ENCODE results near the gene RNF222. TPM values are rescaled to one million over a fixed set of nuclear protein-coding genes. Genes with fewer than 3 reads are reported as not detected.

Gene RNF222
- total RNA-seq, 1 experiment from 2014 or later = 0.79 TPM

GRCh38 chr17:8419305-8419704 is 21.7 kb upstream of the RNF222 start:
- H3K4me2 ChIP-seq = no peak overlapping the region
- H3K27me3 ChIP-seq (ENCODE audit: insufficient read depth, low read depth) = no peaks in the 10 kb centered on the region
- no peaks in the 10 kb centered on the region for H4K20me1 ChIP-seq (ENCODE audit: insufficient read depth)
- intact Hi-C loops (cut with micrococcal nuclease; ENCODE audit: unreplicated experiment) = loop anchor here (10.0 kb wide), 1 partner anchor 325 kb away; the partner anchor contains the start of gene CCDC42
- no peak overlapping the region for H3K27ac ChIP-seq
- POLR2A ChIA-PET (ENCODE audit: unreplicated experiment) = no interaction called here
- no peaks in the 10 kb centered on the region for H3K9me2 ChIP-seq (ENCODE audit: insufficient read depth)
- CTCF ChIA-PET = no interaction called here
- no peak overlapping the region for H3K4me3 ChIP-seq
- peaks cover 14% of the 10 kb centered on the region for H3K4me1 ChIP-seq (replicated peaks; ENCODE audit: insufficient read depth)
- H3K9me3 ChIP-seq (ENCODE audit: insufficient read depth, low read depth) = no peaks in the 10 kb centered on the region
- no TSS peak for BruUV-seq (replicated peaks)
- no peaks in the 10 kb centered on the region for H3F3A ChIP-seq (ENCODE audit: insufficient read depth, low read depth)
- H3K36me3 ChIP-seq (ENCODE audit: low read depth) = no peaks in the 10 kb centered on the region
- TF ChIP-seq CTCF (conservative IDR thresholded peaks at IDR 0.05) (no peak), EZH2 (IDR thresholded peaks at IDR 0.05; ENCODE audit: low read depth) (no peak)
- no peak for DNase-seq
- no peaks in the 10 kb centered on the region for H3K79me2 ChIP-seq (ENCODE audit: low read depth)
- no peak overlapping the region for H2AFZ ChIP-seq

DNA sequence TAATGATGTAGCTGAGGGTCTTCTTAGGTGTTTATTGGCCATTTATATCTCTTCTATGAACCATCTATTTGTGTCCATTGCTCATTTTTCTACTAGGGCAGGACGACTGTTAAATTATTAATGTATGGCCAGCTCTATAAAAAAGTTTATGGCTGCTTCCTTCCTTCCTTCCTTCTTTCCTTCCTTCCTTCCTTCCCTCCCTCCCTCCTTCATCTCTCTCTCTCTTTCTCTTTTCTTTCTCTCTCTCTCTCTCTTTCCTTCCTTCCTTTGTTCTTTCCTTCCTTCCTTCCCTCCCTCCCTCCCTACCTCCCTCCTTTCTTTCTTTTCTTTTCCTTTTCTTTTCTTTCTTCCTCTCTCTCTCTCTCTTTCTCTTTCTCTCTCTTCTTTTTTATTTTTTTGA is 20.8 kb upstream of the RNF222 start:
- Histone ChIP-seq H3F3A (ENCODE audit: insufficient read depth, low read depth) (no peaks in the 10 kb centered on the region), H2AFZ (no peak overlapping the region), H3K4me2 (no peak overlapping the region), H3K9me3 (ENCODE audit: insufficient read depth, low read depth) (no peaks in the 10 kb centered on the region), H3K4me3 (no peak overlapping the region), H3K4me1 (replicated peaks; ENCODE audit: insufficient read depth) (peaks cover 14% of the 10 kb centered on the region), H4K20me1 (ENCODE audit: insufficient read depth) (no peaks in the 10 kb centered on the region), H3K36me3 (ENCODE audit: low read depth) (no peaks in the 10 kb centered on the region), H3K27ac (no peak overlapping the region), H3K27me3 (ENCODE audit: insufficient read depth, low read depth) (no peaks in the 10 kb centered on the region), H3K9me2 (ENCODE audit: insufficient read depth) (no peaks in the 10 kb centered on the region), H3K79me2 (ENCODE audit: low read depth) (no peaks in the 10 kb centered on the region)
- POLR2A ChIA-PET (ENCODE audit: unreplicated experiment) = no interaction called here
- CTCF ChIA-PET = no interaction called here
- TF ChIP-seq EZH2 (IDR thresholded peaks at IDR 0.05; ENCODE audit: low read depth) (no peak), CTCF (conservative IDR thresholded peaks at IDR 0.05) (no peak)
- no TSS peak for BruUV-seq (replicated peaks)
- DNase-seq = no peak
- intact Hi-C loops (cut with micrococcal nuclease; ENCODE audit: unreplicated experiment) = loop anchor here (10.0 kb wide), 1 partner anchor 326 kb away; the partner anchor contains the start of gene CCDC42

DNA sequence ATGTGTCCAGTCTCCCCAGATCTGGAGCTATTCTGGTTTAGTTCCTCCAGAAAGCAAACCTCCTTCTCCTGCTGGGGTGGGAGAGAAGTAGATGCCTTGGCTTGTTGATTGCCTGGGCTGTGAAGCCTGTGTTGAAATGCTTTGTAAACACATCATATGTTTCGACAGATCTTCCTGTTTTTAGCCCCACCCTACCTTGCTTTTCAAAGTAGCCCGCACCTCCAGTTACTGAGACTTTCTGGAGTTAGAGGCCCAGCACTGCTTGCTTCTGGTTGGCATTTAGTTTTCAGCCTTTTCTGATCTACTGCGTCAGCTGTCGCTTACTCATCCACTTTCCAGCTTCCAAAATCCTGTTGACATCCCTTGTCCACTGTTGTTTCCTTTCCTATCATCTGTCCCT is 20.2 kb upstream of the RNF222 start:
- Histone ChIP-seq H2AFZ (no peak overlapping the region), H3K27ac (no peak overlapping the region), H4K20me1 (ENCODE audit: insufficient read depth) (no peaks in the 10 kb centered on the region), H3K4me1 (replicated peaks; ENCODE audit: insufficient read depth) (peaks cover 14% of the 10 kb centered on the region), H3F3A (ENCODE audit: insufficient read depth, low read depth) (no peaks in the 10 kb centered on the region), H3K4me2 (no peak overlapping the region), H3K36me3 (ENCODE audit: low read depth) (no peaks in the 10 kb centered on the region), H3K79me2 (ENCODE audit: low read depth) (no peaks in the 10 kb centered on the region), H3K27me3 (ENCODE audit: insufficient read depth, low read depth) (no peaks in the 10 kb centered on the region), H3K9me2 (ENCODE audit: insufficient read depth) (no peaks in the 10 kb centered on the region), H3K4me3 (no peak overlapping the region), H3K9me3 (ENCODE audit: insufficient read depth, low read depth) (no peaks in the 10 kb centered on the region)
- BruUV-seq (replicated peaks) = no TSS peak
- ChIA-PET CTCF (no interaction called here), POLR2A (ENCODE audit: unreplicated experiment) (interaction anchor here (0.7 kb wide), 1 partner anchor 15 kb away, joined by 4 read pairs; no protein-coding TSS in a partner anchor)
- DNase-seq = no peak
- intact Hi-C loops (cut with micrococcal nuclease; ENCODE audit: unreplicated experiment) = loop anchor here (10.0 kb wide), 1 partner anchor 327 kb away; the partner anchor contains the start of gene CCDC42
- no peak for TF ChIP-seq CTCF (conservative IDR thresholded peaks at IDR 0.05)
- TF ChIP-seq EZH2 (IDR thresholded peaks at IDR 0.05; ENCODE audit: low read depth) = no peak
